ENCODE data around the gene NRIP1.

NRIP1 gene

DNA sequence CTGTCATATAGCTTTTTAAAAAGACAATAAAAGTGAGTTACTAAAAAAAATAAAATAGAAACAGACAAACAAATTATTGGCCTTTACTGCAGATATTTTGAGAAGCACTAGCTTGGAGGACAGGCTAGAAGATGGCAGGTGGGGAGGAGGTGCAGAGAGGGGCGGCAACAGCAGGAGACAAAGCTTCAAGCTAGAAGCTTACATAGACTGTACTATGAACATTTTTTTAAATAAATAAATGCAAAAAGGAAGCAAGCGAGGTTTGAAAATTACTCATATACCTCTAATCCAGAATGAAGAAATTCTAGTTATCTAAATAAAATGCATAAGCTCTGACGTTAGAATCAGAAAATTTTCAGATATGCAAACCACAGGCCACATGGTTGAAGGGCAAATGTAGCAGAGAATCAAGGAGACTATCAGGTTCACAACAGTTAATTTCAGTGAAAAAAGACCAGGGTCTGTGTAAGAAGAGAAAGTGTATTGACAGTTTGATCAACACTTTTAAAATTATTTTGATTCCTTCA lies 54.9 kb downstream of the NRIP1 start:
- in situ Hi-C loops (cut with MboI; ENCODE audit: low sequenced_read_pairs): no loop called here

DNA sequence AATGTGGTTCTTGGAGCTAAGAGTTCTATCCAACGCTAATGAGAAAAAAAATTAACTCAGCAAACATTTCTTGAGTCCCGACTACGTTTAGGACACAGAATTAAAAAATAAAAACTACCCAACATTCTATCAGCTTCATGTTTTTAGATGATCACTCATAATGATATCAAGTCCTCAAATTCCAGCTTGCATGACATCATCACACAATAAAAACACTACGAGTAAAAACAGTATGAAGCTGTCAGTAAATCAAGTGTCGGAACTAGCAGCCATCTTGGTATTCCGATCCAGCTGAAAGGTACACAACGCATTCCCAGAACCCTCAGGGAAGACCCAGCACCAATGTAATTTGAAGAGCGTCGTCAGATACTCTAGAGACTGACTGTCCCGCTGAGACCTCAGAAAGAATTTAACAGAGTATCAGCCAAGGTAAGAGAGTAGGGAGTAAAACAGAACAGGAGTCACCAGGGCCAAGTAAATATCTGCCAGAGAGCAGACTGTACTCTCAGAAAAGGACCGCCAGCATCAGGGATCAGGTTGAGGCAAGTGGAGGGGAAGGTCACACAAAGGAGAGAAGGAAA lies 57.0 kb downstream of the NRIP1 start:
- in situ Hi-C loops (cut with MboI; ENCODE audit: low sequenced_read_pairs): no loop called here

DNA sequence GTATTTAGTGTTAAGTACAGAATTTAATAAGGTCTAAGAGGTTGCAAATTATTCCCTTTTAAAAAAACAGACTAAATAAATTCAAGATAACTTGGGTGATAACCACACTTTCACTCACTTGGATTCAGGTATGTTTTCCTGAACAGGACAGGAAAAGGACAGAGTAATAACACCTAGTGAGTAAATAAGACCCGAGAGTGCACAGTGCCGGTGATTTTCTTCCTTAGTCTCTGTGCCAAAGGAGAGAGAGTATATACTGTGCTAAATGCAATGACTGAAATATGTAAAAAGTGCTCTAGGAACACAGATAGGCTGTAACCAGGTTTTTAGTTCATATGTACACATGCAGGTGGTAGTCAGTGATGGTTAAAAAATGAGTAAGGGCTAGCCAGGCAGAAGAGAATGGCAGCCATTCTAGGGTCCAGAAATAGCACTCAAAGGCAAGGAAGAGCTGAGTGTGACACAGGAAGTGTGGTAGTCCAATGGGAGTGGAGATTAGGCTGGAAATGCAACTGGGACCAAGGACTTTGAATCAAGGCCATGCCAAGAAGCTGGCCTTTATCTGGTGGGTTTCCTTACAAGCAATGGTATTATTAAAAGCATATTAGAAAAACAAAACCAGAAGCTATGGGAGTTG lies 58.1 kb downstream of the NRIP1 start:
- in situ Hi-C loops (cut with MboI; ENCODE audit: low sequenced_read_pairs): no loop called here

DNA sequence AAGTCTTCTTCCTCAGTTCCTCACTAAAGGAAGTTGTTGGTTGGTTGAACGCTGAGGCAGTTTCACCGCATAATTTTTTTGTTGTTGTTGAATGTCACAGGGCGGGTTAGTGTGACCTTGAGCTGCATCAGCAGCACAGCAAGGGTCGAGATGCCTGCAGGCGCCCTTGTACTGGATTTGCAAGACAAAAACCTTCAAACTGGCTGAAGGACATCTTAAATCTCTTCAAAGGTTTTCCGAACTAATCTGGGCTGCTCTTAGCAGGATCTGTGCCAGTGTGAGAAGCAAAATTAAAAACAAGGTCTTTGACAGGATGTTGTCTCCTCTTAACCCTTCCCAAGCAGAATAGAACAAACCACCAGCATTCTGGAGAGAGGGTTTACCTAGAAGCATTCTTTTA lies 59.4 kb downstream of the NRIP1 start:
- in situ Hi-C loops (cut with MboI; ENCODE audit: low sequenced_read_pairs): no loop called here

DNA sequence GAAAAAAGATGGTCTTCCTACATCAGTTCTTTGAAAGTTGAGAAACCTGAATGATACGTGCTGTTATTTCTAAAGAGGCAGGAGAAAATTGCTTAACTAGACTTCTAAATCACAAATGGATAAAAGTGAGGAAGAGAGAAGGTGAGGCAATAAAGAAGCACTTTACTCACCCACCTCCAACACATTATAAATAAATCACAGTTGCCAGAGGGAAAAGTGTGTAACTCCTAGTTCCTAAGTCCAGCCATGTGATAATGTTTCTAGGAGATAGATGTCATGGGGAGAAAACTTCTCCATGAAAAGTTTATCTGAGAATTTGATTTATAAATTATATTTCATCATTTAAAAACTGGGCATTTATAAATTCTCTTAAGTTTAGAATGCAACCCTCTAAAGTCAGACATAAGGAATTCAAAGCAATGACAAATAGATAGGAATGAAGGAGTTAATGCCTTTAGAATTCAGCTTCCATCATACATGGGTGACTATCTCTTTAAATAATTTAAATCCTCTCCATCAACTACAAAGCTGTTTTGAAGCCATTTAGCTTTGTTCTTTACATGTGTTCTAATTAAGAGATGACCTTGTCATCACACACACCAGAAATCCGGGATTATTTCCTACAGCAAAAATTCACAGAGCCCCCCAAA lies 60.0 kb downstream of the NRIP1 start:
- in situ Hi-C loops (cut with MboI; ENCODE audit: low sequenced_read_pairs): no loop called here

DNA sequence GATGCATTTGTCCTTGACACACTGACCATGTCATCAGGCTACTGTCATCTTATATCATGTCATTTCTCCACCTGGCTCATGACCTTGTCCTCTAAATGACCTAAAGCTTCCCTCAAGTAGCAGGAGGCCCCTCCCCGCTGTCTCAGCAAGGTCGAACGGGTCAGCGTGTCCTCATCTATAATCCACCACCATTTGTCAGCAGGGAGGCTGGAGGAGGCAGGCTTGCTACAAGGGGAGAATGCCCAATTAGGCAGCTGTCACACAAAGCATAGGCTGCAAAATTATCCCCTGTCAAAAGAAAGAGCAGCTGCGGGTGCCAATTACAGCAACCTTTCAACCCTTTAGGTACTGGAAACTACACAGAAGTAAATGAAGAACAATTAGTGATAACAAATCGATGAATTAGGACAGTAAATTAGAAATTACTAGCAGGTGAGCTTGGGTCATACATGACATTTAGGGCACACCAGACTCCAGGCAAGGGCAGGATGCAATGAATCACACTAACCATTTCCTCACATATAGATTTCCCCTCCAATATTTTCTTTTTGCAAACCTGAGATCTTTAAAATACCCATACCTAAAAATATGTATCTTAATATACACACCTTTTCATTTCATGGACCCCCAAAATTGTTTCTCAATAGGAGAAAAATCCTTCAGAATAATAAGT lies 61.2 kb downstream of the NRIP1 start:
- in situ Hi-C loops (cut with MboI; ENCODE audit: low sequenced_read_pairs): no loop called here

DNA sequence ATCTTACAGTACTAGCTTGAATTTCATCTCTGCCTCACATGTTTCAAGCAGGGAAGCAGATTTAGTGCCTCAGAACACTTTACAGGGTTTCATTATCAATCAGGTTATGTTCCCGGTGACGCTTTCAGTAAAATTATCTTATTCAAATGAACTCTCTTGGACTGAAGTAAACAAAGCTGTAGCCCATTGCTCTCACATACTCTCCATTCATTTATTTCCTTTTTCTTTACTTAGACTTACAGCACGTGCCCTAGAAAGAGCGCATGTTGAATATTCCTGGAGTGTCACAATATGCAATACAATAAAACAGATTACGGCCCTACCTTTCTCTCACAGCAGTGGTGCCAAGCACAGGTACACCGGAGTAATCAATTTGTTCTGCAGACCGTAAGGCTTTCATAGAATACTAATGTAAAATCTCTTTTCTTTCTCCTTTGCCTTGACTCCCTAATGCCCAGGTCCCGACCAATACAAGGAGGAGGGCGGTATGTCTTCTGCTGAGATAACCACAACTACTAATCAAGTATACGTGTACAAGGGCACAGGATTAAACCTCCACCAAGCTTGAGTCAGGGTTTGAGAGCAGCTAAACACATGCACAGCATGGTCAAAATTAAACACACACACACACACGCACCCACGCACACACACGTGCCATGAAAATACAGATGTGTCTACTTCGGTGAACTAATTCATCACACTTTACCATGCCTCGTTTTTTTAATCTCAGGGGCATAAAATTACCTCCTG lies 62.8 kb downstream of the NRIP1 start:
- in situ Hi-C loops (cut with MboI; ENCODE audit: low sequenced_read_pairs): no loop called here

DNA sequence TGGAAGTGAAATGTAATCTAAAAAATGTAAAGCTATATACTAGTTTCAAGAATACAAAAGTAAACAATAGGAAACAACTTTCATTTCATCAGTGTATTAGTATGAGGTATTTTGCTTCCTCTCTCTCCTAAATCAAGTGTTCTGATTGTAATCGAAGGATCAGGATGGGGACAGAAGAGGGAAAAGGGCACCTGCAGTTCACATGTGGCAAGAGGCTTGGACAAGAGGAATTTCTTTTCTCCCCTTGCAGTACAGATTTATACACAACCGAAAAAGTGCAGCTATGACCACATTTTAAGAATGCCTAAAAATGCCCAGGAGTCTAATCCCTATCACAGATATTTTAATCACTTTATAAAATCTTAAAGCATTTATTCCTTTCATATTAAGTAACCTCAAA lies 63.7 kb downstream of the NRIP1 start:
- in situ Hi-C loops (cut with MboI; ENCODE audit: low sequenced_read_pairs): no loop called here

DNA sequence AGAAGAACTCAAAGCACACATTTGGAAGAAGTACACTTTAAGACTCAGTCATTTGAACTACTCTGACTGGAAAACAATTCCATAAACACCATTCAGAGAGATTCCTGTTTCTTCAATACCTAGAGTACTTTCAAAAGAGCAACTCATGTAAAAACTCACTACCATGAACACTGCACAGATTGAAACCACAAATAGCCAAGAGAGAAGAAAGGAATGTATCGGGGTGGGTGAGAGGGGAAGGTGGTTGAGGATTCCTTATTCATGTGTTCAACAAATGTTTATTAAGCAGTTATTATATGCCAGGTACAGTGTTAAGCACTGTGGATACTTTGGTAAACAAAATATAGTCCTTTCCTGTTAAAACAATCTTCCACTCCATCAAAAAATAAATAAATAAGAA lies 64.7 kb downstream of the NRIP1 start:
- in situ Hi-C loops (cut with MboI; ENCODE audit: low sequenced_read_pairs): no loop called here

DNA sequence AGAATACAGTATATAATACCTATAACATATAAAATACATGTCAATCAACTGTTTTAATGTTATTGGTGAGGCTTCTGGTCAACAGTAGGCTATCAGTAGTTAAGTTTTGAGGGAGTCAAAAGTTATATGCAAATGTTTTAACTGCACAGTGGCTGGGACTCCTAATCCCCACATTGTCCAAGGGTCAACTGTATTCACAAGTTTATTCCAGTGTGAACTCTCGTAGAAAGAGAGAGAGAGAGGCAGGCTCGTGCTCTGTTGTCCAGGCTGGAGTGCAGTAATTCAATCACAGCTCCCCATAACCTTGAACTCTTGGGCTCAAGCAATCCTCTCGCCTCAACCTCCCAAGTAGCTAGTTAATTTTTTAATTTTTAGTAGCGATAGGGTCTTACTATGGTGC lies 66.0 kb downstream of the NRIP1 start:
- in situ Hi-C loops (cut with MboI; ENCODE audit: low sequenced_read_pairs): no loop called here

DNA sequence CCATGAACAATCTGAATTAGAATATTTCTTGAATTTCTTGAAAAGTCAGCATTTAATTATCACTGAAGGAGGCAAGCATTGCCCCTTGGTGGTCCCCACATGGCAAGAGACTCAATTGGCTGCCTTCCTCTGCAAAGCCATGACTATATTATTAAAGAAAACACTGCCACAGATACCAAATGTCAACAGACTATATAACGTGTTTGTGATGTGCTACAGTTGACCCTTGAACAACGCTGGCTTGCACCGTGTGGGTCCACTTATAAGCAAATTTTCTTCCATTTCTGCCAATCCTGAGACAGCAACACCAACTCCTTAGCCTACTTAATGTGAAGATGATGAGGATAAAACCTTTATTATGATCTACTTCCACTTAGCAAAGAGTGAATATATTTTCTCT lies 66.5 kb downstream of the NRIP1 start:
- in situ Hi-C loops (cut with MboI; ENCODE audit: low sequenced_read_pairs): no loop called here

DNA sequence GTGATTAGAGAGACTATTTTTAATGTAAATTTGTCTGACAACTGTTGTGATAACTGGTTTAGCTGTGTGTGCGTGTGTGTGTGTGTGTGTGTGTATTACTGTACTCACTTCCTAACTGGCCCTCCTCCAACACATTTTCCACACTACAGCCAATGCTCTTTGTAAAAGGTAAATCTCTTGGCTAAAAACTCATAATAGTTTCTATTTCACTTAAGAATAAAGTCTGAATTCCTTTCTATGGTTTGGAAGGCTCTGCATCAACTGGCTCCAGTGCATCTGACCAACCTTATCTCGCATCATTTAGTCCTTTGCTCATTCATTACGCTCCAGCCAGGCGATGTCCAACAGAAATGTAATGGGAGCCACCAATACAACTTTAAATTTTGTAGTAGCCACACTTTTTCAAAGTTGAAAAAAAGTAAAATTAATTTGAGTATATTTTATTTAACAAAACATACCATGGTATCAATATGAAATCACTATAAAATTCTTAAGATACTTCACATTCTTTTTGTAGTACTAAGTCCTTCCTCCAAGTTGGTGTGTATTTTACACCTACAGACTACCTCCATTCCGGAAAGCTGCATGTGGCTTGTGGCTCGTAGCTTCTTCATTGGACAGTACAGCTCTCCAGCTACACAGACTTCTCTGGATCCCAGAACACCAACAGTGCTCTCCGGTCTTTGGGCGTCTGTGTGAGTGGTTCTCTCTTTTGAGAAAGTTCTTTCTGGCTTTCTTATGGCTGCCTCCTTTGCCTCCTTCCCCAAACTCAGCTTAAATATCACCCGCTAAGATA lies 68.9 kb downstream of the NRIP1 start:
- in situ Hi-C loops (cut with MboI; ENCODE audit: low sequenced_read_pairs): no loop called here

DNA sequence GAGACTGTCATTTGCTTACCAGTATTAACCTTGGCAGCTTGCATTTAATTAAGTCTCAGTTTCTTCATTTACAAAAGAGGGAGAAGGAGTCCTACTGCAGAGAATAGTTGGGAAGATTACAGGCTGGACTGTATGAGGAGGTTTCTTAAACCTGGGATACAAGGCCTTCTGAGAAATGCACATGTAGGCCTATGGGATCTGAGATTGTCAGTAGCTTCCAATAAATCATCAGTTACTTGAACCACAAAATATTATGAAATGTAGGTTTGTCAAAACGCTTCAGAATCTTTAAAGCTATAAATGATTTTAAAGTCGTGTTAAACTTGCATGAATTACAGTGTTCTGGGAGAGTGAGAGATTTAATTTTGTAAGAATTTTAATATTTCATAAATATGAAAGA lies 69.6 kb downstream of the NRIP1 start:
- in situ Hi-C loops (cut with MboI; ENCODE audit: low sequenced_read_pairs): no loop called here

DNA sequence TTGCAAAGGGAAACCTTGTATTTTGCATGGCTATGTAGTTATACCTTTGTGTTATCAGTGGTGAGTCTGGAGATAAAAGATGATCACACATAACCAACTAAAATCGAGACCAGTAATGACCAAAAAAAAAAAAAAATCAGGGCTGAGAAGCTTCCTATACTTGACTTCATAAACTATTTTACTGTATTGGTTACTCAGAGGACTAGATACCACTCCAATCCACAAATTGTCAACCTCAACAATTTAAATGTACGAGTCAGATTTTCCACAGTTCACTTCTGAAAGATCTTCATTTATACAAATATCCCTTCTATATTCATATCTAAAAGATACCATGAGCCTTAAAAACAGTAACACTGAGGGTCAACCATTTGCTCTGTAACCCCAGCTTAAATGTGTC lies 71.7 kb downstream of the NRIP1 start:
- in situ Hi-C loops (cut with MboI; ENCODE audit: low sequenced_read_pairs): no loop called here

DNA sequence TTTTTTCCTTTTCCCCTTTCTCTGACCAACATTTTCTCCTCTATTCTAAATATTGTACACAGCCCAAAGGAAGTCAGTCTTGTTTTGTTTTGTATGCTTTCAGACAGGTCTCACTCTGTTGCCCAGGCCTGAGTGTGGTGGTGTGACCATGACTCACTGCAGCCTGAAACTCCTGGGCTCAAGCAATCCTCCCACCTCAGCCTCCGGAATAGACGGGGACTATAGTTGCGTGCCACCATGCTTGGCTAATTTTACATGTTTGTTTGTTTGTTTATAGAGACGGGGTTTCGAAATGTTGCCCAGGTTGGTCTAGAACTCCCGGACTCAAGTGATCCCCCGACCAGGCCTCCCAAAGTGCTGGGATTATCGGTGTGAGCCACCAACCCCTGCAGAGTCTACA lies 72.8 kb downstream of the NRIP1 start:
- in situ Hi-C loops (cut with MboI; ENCODE audit: low sequenced_read_pairs): no loop called here

DNA sequence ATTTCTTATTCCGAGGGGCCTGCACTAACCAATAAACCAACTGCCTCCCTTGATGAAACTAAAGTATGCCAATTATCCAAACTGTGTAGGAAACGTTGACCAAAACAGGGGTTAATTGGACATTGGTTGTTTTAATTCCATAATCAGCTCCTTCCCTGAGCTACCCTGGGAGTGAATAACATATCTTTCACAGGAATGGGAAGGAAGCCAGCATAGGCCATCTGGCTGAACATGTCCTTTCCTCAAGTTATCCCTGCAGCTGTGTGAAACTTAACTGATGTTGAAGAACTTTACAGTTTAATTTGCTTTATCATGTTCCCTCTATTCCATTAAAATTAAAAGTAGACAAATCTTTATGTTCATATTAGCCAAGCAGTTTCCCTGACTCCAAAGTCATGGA lies 75.4 kb downstream of the NRIP1 start:
- in situ Hi-C loops (cut with MboI; ENCODE audit: low sequenced_read_pairs): no loop called here

DNA sequence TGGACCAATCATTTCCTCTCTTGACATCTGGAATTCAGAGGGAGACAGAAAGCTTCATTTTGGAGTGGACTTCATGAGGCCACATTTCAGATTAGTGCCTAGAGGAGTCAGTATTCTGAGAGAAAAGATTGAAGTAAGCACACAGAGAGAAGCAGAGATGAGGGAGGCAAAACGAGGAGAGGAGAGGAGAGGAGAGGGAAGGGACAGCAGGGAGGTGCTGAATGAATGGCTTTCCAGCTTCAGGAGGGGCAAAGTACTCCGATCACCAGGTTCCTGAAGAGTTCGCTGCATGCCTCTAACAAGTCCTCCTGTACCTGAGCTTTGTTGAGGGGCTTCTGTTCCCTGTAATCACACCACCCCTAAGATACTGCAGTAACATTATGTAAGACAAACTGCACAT lies 76.0 kb downstream of the NRIP1 start:
- in situ Hi-C loops (cut with MboI; ENCODE audit: low sequenced_read_pairs): no loop called here

DNA sequence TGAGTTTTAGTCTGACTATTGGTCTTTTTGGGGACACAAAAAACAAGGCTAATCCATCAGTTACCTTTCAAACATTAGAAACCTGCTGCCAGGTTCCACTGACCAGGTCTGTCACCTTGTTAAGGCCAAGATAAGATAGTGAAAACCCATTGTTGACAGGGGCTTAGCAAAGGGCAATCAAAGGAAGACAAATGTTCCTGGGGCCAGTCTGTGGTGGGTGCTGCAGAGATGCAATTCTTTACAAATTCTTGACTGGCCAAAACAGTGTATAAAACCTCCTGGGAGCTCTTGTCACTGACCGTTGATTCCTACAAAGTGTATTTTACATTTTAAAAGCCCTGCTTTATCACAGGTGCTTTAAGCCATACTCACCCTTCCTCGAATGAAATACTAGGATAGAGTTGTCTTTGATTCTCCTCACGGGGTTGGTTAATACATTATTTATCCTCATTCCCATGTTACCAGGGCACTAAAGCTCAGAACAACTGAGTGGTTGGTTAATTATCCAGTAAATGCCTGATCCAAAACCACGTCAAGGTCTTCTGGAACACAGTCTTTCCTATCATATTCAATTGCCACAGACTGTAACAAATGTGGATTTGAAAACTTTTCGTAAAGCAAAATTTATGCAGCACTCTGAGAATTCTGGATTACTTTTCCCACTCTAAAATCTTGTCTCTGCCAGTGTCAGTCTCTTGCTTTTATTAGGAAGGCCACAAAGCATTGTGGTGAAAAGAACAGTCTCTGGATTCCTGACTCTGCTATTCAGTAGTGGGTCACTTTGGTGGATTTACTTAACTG lies 77.2 kb downstream of the NRIP1 start:
- in situ Hi-C loops (cut with MboI; ENCODE audit: low sequenced_read_pairs): no loop called here

DNA sequence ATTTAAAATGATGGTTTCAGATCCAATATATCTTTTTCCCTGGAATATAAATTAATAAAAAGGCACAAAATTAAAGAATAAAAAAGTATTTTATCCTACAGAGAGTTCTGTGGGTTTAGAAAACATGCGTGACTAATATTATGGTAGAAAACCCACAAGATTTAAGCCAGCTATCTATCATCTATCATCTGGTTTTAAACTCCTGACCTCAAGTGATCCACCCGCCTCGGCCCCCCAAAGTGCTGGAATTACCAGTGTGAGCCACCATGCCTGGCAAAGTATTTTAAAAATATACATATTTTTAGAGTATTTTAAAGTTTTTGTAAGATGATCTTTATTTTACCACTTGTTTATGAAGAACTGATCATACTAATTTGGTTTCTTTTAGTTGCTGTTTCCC lies 79.5 kb downstream of the NRIP1 start:
- in situ Hi-C loops (cut with MboI; ENCODE audit: low sequenced_read_pairs): no loop called here

DNA sequence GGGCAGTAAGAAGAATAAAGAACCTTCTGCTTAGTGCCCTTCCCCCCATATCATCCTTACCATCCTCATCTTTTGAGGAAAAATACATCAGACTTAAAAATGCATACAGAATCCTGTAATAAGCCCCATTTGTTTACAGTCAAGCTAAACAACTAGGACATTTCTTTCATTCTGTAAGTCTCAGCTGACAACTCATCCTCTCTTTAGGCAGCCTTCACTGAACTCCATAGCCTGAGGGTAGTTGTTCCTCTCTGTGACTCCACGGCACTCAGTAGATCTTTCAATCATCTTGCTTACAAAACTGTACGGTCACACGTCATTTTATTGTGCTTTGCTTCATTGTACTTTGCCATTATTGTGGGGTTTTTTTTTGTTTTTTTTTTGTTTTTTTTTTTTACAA lies 82.5 kb downstream of the NRIP1 start:
- in situ Hi-C loops (cut with MboI; ENCODE audit: low sequenced_read_pairs): no loop called here
